Activated CD8-positive, alpha-beta memory T cell treated with anti-CD3 and anti-CD28 coated beads, Interleukin-2, amount 10 ng/mL, durations not matched to agents 7 days and 5 days (primary cell): ENCODE data around the gene SPATA17. TPM values are rescaled to one million over a fixed set of nuclear protein-coding genes. Genes with fewer than 3 reads are reported as not detected.
"Not testable (repeated sequence)": the region's sequence is repeated elsewhere in the genome, so short reads cannot be mapped to it uniquely, and the experiment has no call there.

Source experiments
- ATAC-seq: fragments of 150-1000 bp; cut with Tn5 transposase; one replicate; pipeline ENCODE4 v1.10.0; 2021; ENCODE audit warnings: moderate library complexity
- CTCF ChIA-PET: fragments of 350-600 bp; sonication (Branson Sonifier 250); formaldehyde crosslinking; loops from one replicate; lab custom pipeline; 2021; ENCODE audit warnings: antibody characterized with exemption; lab: Charles Lee
- DNase-seq: peaks from one replicate; pipeline ENCODE4 v3.0.0-alpha.2; 2020
- H3K27ac Mint-ChIP-seq: one replicate; pipeline ENCODE4 v1.8.0; 2021; ENCODE audit warnings: mild to moderate bottlenecking, mixed read lengths
- H3K27me3 Mint-ChIP-seq: one replicate; pipeline ENCODE4 v1.8.0; 2021; ENCODE audit warnings: mixed read lengths
- H3K36me3 Mint-ChIP-seq: one replicate; pipeline ENCODE4 v1.8.0; 2021; ENCODE audit warnings: mild to moderate bottlenecking, mixed read lengths
- H3K4me1 Mint-ChIP-seq: one replicate; pipeline ENCODE4 v1.8.0; 2021; ENCODE audit warnings: mixed read lengths
- H3K4me3 Mint-ChIP-seq: one replicate; pipeline ENCODE4 v1.8.0; 2021; ENCODE audit warnings: mild to moderate bottlenecking, moderate library complexity, mixed read lengths
- H3K9me3 Mint-ChIP-seq: one replicate; pipeline ENCODE4 v1.8.0; 2022; ENCODE audit warnings: low read depth, mixed read lengths
- total RNA-seq, 2 experiments: library from RNA; stranded (reverse); gene quantifications; one replicate each; pipeline ENCODE4 v1.2.3, GENCODE V29; 2021

The SPATA17 gene
- total RNA-seq, 2 experiments from 2014 or later, result not detected

DNA sequence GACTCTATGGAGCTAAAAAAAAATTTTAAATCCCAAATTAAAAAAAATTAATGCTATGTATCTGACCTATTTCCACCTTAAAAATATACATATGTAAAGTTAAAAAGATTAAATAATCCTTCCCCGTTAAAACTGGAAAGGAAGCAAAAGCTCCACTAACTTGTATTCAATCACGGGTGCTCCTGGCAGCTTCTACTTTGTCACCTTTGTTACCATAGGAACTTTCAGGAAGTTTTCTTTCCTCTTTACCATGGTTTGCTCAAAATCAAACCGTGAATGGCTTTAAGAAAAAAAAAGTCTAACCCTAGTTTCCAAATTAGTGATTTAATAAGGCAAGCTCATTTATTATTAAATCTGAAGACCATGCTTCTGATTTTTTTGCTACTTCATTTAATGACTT, 3.7 kb upstream of the SPATA17 start:
- H3K4me1 Mint-ChIP-seq, result peaks cover 29% of the 10 kb centered on the region
- no peak for DNase-seq
- CTCF ChIA-PET, result no interaction called here
- peaks cover 1% of the 10 kb centered on the region for H3K36me3 Mint-ChIP-seq
- no peak for ATAC-seq
- no peaks in the 10 kb centered on the region for H3K9me3 Mint-ChIP-seq
- no peak overlapping the region for H3K4me3 Mint-ChIP-seq
- no peaks in the 10 kb centered on the region for H3K27me3 Mint-ChIP-seq
- no peak overlapping the region for H3K27ac Mint-ChIP-seq

DNA sequence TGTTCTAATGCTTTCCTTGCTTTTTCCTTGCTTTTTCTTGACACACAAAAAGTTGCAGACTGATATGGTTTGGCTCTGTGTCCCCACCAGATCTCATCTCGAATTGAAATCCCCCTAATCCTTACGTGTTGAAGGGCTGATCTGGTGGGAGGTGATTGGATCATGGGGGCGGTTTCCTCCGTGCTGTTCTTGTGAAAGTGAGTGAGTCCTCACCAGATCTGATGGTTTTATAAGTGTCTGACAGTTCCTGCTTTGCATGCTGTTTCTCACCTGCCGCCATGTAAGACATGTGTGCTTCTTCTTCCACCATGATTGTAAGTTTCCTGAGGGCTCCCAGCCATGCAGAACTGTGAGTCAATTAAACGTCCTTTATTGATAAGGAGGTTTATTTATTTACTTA, 11.3 kb downstream of the SPATA17 start:
- ATAC-seq, result no peak
- Mint-ChIP-seq H3K9me3 (no peaks in the 10 kb centered on the region), H3K27me3 (peaks cover 14% of the 10 kb centered on the region)

DNA sequence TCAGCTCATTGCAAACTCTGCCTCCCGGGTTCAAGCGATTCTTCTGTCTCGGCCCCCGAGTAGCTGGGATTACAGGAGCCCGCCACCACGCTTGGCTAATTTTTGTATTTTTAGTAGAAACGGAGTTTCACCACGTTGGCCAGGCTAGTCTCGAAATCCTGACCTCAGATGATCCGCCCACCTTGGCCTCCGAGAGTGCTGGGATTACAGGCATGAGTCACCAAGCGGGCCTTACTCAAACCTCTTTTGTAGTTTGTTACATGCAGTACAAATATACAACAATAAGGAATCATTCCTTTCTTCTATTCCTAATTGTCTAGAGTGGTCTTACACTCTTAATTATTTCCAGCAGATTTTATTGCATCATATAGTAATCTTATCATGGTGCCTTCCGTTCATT, 16.6 kb downstream of the SPATA17 start:
- CTCF ChIA-PET, result no interaction called here
- DNase-seq (no peak), ATAC-seq (no peak)
- Mint-ChIP-seq H3K4me1 (no peaks in the 10 kb centered on the region), H3K9me3 (no peaks in the 10 kb centered on the region), H3K4me3 (no peak overlapping the region), H3K27me3 (peaks cover 5% of the 10 kb centered on the region), H3K27ac (no peak overlapping the region), H3K36me3 (no peaks in the 10 kb centered on the region)

More for the DNA sequence above, 11.3 kb downstream of the SPATA17 start:
- CTCF ChIA-PET, result no interaction called here
- no peak overlapping the region for H3K27ac Mint-ChIP-seq
- no peak overlapping the region for H3K4me3 Mint-ChIP-seq
- no peaks in the 10 kb centered on the region for H3K36me3 Mint-ChIP-seq
- DNase-seq, result no peak
- H3K4me1 Mint-ChIP-seq, result no peaks in the 10 kb centered on the region

DNA sequence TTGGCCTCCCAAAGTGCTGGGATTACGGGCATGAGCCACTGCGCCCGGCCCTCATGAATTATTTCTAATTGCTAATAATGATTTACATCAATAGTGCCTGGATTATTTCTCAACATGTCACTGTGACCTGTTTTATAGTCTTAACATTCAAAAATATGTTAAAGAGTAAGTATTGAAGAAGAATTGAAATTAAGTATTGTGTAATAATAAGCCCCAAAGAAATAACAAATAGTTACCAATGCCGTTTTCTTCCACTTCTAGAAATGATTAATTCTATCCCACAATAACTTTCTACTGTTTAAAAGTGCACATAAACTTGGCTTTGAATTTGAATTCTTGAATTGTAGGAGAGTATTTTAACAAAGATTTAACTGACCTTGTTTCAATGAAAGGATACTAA, 19.5 kb downstream of the SPATA17 start:
- Mint-ChIP-seq H3K36me3 (no peaks in the 10 kb centered on the region), H3K9me3 (no peaks in the 10 kb centered on the region), H3K27ac (no peak overlapping the region), H3K27me3 (no peaks in the 10 kb centered on the region), H3K4me3 (no peak overlapping the region), H3K4me1 (no peaks in the 10 kb centered on the region)
- CTCF ChIA-PET, result no interaction called here
- DNase-seq, result no peak
- no peak for ATAC-seq

DNA sequence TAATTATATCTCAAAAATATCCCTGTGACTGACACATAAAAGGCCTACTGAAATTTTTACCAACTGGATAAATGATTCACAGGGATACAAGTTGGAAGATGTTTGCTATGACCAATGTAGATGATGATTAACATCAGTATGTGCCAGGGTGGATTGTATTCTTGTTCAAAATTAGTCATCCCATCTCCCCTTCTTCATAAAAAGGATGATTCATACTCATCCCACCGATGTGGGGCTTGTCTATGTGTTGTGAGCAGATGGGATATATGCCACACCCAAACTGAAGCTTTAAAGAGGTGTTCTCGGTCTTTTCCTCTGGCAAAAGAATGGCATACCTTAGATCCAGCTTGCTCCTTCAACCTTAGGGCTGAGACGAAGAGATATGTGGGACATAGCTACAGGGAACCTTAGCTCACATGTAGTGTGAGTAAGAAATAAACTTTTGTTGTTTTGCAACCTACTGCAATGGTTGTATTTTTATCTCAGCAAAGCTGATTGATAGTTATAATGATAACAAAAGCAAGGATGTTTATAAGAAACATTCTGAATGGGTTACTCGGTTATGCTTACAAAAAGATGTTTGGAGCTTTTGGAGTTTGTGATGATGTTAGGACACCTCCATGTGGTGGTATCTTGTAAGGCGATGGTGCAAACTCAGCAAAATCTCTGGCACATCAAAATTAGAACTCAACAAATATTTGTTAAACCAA, 29.4 kb downstream of the SPATA17 start:
- no peaks in the 10 kb centered on the region for H3K36me3 Mint-ChIP-seq
- no peak overlapping the region for H3K27ac Mint-ChIP-seq
- no peaks in the 10 kb centered on the region for H3K9me3 Mint-ChIP-seq
- CTCF ChIA-PET, result no interaction called here
- DNase-seq (no peak), ATAC-seq (no peak)
- H3K27me3 Mint-ChIP-seq, result no peaks in the 10 kb centered on the region
- H3K4me3 Mint-ChIP-seq, result no peak overlapping the region
- peaks cover 2% of the 10 kb centered on the region for H3K4me1 Mint-ChIP-seq

DNA sequence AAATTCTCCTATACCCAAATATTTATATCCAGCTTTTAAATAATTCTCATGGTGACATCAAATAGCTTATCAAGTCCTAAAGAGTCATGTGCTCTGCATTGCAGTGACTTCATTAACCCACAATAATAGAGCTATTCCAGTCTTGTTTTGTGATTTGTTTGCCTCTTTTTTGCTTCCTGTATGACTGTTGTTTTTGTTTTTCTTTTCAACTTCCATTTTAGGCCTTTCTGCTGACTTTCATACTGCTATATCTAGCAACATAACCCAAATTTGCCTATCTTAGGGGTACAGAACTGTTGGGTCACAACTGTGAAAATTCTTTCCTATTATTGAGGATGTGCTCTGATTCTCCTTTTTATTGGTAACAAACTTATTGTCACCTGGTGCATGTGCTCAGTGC, 30.3 kb downstream of the SPATA17 start:
- CTCF ChIA-PET, result no interaction called here
- ATAC-seq, result no peak
- Mint-ChIP-seq H3K36me3 (no peaks in the 10 kb centered on the region), H3K4me1 (peaks cover 2% of the 10 kb centered on the region), H3K27ac (no peak overlapping the region), H3K9me3 (no peaks in the 10 kb centered on the region), H3K4me3 (no peak overlapping the region), H3K27me3 (no peaks in the 10 kb centered on the region)
- DNase-seq, result no peak

DNA sequence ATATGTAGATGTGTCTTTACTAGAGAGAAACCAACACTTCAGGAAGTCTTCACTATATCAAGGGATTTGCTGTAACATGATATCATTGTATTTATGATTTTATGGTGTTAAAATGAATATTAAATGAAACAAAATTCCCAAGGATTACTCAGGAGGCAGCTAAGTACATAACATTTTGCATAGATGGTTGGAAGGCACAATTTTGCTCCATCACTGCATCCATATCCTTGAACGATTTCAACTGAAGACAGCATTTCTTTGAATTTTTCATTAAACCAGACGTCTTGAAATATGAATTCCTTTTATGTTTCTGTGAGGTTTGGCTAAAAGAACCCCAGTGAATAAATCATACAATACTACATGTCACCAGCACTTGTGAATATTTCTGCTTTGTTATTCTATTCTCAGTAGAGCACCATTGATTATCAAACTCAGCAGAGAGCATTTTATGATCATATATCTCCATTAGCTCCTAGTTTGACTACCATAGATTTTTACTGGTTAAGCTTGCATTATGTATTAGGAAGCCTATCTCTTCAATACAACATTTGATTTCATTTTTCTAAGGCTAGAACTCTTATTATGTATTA, 37.3 kb downstream of the SPATA17 start:
- no peak for DNase-seq

DNA sequence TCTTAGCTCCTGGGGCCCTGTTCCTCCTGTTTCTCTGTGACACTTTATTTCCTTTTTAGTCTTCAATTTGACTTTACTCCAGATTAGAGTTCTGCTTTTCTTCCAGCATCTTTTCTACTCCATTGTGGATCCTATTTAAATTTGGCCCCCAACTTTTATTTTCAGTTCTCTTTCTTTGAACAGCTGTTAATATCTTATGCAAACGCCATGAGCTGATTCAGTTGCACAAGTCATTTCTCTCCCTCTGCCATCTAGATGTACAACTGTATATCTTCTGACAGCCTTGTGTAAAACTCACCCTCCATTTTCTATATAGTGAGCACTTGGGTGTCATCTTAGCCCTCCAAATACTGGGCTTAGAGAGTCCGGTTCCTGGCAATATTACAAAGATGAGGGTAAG, 42.2 kb downstream of the SPATA17 start:
- Mint-ChIP-seq H3K4me1 (no peaks in the 10 kb centered on the region), H3K27me3 (no peaks in the 10 kb centered on the region), H3K27ac (no peak overlapping the region), H3K36me3 (no peaks in the 10 kb centered on the region), H3K9me3 (no peaks in the 10 kb centered on the region), H3K4me3 (no peak overlapping the region)
- CTCF ChIA-PET, result no interaction called here
- ATAC-seq (no peak), DNase-seq (no peak)

More for the DNA sequence above, 37.3 kb downstream of the SPATA17 start:
- no peaks in the 10 kb centered on the region for H3K36me3 Mint-ChIP-seq
- H3K4me3 Mint-ChIP-seq, result no peak overlapping the region
- CTCF ChIA-PET, result interaction anchor here (0.6 kb wide), 1 partner anchor 19 kb away, joined by 3 read pairs; no protein-coding TSS in a partner anchor
- H3K9me3 Mint-ChIP-seq, result no peaks in the 10 kb centered on the region
- no peak overlapping the region for H3K27ac Mint-ChIP-seq
- no peaks in the 10 kb centered on the region for H3K27me3 Mint-ChIP-seq
- no peak for ATAC-seq
- no peaks in the 10 kb centered on the region for H3K4me1 Mint-ChIP-seq

DNA sequence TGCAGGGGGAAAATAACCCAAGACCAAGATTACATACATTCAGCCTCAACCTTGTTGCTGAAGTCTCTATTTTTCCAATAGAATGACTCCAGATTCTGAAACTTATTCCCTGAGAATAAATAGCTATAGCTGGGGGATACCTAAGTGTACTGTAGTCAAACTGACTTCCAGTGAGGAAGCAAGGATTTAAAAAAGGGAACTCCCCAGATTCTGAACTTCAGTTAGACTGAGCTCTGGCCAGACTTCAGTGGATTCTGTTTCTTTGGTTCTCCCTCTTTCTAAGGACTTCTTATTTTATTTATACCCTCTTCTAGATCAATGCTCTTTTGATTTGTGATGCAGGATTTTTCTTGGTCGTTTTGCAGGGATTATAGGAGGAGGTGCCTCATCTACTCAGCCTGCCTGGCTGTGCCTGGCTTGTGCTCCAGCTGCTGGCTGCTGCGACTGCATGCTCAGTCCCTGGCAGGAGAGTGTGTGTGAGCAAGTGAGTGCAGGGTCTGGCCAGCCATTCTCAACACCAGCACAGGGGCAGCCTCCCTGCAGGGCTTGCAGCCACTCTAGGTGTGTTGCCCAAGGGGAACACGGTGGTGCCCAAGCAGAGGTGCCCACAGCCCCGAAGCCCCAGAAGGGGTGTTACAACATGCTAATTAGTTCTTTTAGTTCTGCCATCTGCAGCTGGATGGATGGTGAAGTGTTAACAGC, 43.0 kb downstream of the SPATA17 start:
- no peaks in the 10 kb centered on the region for H3K36me3 Mint-ChIP-seq
- no peak overlapping the region for H3K4me3 Mint-ChIP-seq
- ATAC-seq (no peak), DNase-seq (no peak)
- H3K9me3 Mint-ChIP-seq, result no peaks in the 10 kb centered on the region
- H3K27me3 Mint-ChIP-seq, result no peaks in the 10 kb centered on the region
- CTCF ChIA-PET, result no interaction called here
- no peak overlapping the region for H3K27ac Mint-ChIP-seq
- H3K4me1 Mint-ChIP-seq, result no peaks in the 10 kb centered on the region

DNA sequence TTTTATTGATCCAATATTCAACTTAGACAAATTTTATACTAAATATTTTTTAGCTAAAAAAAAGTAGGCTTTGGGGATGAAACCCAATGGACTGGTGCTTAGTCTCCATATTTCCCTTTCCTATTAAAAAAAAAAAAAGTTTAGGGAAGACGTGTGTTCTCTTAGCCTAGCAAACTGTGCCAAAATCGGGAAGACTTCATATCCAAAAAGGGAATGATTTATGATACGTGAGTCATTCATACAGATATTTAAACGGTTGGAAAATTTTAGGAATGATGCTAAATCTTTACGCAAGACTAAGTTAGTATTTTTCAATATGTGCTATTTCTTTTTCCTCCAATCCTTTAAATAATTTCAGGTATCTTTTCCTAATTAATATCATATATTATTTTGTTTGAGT, 50.7 kb downstream of the SPATA17 start:
- H3K27ac Mint-ChIP-seq, result no peak overlapping the region
- no peaks in the 10 kb centered on the region for H3K36me3 Mint-ChIP-seq
- H3K4me1 Mint-ChIP-seq, result no peaks in the 10 kb centered on the region
- CTCF ChIA-PET, result no interaction called here
- no peak for ATAC-seq
- H3K27me3 Mint-ChIP-seq, result no peaks in the 10 kb centered on the region
- H3K4me3 Mint-ChIP-seq, result no peak overlapping the region
- DNase-seq, result no peak
- no peaks in the 10 kb centered on the region for H3K9me3 Mint-ChIP-seq

DNA sequence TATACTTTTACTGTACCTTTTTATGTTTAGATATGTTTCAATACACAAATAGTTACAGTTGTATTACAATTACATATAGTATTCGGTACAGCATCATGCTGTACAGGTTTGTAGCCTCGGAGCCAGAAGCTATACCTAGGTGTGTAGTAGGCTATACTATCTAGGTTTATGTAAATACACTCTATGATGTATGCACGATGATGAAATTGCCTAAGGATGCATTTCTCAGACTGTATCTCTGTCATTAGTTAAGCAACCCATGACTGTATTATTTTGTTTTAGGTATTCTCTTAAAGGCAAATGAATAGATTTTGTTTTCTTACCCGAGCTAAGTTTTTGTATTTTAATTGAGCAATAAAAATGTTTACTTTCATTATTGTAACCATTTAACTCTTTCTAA, 56.4 kb downstream of the SPATA17 start:
- no peak for DNase-seq
- CTCF ChIA-PET, result no interaction called here
- Mint-ChIP-seq H3K4me3 (no peak overlapping the region), H3K27ac (no peak overlapping the region), H3K4me1 (no peaks in the 10 kb centered on the region), H3K9me3 (no peaks in the 10 kb centered on the region), H3K36me3 (no peaks in the 10 kb centered on the region), H3K27me3 (no peaks in the 10 kb centered on the region)
- no peak for ATAC-seq

DNA sequence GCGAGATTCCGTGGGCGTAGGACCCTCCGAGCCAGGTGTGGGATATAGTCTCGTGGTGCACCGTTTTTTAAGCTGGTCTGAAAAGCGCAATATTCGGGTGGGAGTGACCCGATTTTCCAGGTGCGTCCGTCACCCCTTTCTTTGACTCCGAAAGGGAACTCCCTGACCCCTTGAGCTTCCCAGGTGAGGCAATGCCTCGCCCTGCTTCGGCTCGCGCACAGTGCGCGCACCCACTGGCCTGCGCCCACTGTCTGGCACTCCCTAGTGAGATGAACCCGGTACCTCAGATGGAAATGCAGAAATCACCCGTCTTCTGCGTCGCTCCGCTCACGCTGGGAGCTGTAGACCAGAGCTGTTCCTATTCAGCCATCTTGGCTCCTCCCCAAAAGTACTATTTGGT, 65.0 kb downstream of the SPATA17 start:
- H3K27me3 Mint-ChIP-seq, CTCF ChIA-PET, H3K4me3 Mint-ChIP-seq, H3K4me1 Mint-ChIP-seq, H3K9me3 Mint-ChIP-seq, H3K36me3 Mint-ChIP-seq, DNase-seq, H3K27ac Mint-ChIP-seq, ATAC-seq: not testable (repeated sequence)

DNA sequence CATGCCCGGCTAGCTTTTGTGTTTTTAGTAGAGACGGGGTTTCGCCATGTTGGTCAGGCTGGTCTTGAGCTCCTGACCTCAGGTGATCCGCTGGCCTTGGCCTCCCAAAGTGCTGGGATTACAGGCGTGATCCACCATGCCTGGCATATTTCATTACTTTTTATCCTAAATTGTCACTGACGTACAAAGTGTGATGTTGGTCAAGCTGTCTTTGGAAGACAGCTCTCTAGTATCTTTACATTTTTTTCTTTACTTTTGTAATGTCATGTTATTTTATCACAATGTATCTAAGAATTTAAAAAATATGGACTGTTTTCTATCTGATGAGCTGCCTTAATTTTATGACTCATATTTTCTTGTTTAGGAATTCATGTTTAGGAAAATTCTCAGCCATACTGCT, 72.2 kb downstream of the SPATA17 start:
- CTCF ChIA-PET, result no interaction called here
- peaks cover 2% of the 10 kb centered on the region for H3K9me3 Mint-ChIP-seq
- no peak for DNase-seq
- H3K4me1 Mint-ChIP-seq, result no peaks in the 10 kb centered on the region
- H3K27me3 Mint-ChIP-seq, result no peaks in the 10 kb centered on the region
- ATAC-seq, result no peak
- no peaks in the 10 kb centered on the region for H3K36me3 Mint-ChIP-seq
- no peak overlapping the region for H3K4me3 Mint-ChIP-seq
- no peak overlapping the region for H3K27ac Mint-ChIP-seq
